GM18499 (cell line): ENCODE measurements around the gene CROT.
"Not testable (repeated sequence)": the region's sequence is repeated elsewhere in the genome, so short reads cannot be mapped to it uniquely, and the experiment has no call there.

Experiments
- ATAC-seq: cut with Tn5 transposase; IDR thresholded peaks from one replicate; pipeline ENCODE4 v1.9.1; 2021; ENCODE audit warnings: moderate number of reproducible peaks; ENCODE audit not compliant: insufficient read depth, unreplicated experiment

Gene CROT, protein sequence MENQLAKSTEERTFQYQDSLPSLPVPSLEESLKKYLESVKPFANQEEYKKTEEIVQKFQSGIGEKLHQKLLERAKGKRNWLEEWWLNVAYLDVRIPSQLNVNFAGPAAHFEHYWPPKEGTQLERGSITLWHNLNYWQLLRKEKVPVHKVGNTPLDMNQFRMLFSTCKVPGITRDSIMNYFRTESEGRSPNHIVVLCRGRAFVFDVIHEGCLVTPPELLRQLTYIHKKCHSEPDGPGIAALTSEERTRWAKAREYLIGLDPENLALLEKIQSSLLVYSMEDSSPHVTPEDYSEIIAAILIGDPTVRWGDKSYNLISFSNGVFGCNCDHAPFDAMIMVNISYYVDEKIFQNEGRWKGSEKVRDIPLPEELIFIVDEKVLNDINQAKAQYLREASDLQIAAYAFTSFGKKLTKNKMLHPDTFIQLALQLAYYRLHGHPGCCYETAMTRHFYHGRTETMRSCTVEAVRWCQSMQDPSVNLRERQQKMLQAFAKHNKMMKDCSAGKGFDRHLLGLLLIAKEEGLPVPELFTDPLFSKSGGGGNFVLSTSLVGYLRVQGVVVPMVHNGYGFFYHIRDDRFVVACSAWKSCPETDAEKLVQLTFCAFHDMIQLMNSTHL

DNA sequence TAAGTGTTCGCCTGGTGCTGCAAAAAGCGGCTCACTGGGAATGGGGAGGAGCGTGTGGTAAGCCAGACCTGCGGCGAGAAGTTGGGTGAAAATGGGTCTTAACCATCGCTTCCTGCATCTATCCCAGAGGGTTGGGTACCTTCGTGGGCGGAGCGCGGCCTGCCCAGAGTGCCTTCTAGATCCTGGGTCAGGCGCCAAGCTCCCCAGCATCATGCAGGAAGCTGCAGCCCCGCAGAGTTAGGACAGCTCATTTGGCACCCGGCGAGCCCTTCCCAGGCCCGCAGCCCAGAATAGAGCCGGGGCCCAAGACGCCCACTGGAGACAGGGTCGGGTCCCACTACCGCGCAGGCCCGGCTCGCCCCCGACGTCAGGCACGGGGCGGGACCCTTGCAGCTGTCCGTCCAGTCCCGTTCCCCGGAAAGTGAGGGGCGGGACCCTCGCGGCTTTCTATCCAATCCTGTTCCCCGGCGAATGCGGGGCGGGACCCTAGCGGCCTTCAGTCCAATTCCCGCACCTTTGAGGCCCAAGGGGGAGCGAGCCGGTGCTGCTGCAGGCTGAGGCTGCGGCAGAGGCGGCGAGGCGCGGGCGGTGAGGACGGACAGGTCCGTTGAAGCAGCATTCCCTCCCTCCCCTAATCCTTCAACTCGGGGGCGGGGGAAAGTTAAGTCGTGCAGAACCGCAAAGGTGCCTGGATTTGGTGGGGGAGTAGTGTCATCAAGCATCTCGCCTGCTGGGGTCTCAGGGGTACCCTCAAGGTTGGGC, at the start of gene CROT:
Gene CROT, plus strand, starts transcription at position 499 of the 762 bp plus-strand sequence. CDS start 3,405 bp downstream, outside the sequence.
- peak; percentile 94 for ATAC-seq

DNA sequence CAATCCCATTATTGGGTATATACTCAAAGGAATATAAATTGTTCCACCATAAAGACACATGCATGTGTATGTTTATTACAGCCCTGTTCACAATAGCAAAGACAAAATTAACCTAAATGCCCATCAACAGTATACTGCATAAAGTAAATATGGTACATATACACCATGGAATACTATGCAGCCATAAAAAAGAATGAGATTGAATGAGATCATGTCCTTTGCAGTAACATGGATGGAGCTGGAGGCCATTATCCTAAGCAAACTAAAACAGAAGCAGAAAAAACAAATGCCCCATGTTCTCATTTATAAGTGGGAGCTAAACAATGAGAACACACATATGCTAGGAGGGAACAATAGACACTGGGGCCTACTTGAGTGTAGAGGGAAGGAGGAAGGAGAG, 44.7 kb upstream of the CROT start:
- ATAC-seq, result no peak

DNA sequence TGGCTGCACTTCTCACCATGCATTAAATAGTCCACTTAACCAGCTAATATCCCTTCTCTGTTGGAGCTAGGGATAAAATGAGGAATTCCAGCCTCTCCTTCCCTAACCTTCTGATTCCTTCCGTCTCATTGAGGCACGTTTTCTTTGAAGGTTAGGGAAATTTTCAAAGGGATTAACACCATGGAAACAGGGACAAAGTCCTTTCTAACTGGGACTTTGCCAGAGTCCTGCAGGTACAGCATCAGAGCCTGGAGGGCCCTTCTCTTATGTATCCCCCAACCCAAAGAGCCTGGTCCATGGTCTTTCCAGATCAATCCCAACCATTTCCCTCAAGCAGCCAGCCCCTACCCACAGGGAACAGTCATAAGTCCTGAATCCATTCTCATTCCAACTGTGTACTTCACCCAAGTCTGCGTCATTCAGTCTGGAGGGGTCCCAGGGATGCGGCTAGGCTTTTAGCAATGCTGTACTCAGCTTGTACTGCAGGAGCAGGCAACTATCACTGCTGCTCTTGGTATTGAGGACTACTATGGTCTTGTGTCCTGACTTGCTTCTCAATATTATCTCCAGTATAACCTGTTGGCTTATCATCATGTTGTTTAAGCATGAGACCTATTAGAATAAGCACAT, 34.6 kb upstream of the CROT start:
- no peak for ATAC-seq

DNA sequence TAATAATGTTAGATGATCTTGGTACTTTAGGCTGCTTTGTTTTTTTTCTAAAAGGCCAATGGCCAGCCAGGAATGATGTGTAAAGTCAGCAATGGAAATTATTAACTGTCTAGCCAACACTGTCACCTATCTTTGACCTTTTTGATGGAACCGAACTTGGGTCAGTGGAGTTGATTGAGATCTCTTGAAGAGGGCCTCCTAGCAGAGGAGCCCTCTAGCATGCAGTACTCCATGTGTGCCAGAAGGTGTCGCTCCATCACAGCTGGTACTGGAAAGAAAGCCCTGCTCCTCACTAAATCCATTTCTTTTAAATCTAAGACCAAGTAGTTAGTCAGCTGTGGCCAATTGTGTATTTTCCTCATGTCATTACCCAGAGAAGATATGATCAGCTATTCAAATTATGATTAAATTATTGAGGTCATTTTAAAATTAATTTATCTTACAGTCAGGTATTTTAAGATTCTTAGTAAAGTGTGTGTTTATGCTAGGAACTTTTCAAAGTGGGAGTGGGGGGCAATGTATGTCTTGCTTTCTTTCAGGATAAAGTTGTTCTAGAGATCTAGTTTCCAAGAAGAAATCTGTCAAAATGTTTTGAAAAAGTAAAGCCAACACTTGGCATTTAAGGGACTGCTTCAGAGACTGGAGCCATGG, 33.1 kb upstream of the CROT start:
- ATAC-seq, result no peak

DNA sequence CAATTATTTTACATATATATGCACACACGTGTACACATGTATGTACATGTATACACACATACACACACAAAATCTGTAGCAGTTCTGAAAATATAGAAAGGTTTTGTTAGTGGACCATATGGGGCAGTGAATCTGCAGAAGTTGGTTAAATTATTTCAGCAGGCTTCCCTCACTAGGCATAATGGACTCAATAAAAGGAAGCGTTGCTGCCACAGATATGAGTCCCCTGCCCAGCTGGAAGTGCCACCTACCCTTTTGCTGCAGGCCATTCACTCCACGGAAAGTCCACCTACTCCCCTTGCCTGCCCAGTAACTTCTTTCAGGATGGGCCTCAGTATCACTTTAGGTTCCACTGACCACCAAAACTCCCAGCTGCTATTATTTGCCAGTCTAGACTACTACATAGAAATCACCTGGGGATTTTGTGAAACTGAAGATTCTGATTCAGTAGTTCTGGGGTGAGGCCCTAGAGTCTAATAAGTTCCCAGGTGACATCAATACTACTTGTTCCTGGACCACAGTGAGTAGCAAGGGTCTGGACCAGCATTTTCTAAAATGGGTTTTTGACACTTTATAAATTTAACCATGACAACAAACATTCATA, 29.3 kb upstream of the CROT start:
- ATAC-seq, result peak; percentile 79

DNA sequence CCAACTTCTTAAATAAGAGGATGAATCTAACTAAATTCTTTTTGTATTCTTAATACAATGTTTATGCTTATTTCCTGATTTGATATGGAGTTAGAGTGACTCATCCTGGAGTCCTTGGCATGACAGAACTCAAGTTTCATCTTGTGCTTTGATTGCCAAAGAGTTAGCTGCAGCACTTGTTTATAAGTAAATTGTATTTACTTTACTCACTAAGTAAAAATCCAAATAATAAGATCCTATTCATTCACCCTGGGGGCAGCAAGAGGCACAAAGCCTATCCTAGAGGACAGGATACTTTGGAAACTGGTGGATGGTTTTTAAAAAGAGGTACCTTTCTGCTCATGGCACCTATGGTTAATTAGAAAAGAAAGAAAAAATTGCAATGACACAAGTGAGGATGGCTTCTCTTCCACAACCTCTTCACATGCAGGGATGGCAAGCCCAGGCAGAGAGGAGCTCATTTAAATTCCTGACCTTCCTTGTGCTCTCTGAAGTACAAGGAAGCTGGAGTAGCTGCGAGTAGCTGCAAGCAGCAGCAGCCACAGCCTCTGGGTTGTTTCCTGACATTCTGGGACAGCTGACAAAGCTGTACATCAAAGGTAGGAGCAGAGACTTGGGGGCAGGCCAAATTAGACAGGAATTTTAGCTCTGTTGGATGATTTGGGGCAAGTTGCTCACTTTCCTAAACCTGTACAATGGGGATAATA, 28.5 kb upstream of the CROT start:
- no peak for ATAC-seq

DNA sequence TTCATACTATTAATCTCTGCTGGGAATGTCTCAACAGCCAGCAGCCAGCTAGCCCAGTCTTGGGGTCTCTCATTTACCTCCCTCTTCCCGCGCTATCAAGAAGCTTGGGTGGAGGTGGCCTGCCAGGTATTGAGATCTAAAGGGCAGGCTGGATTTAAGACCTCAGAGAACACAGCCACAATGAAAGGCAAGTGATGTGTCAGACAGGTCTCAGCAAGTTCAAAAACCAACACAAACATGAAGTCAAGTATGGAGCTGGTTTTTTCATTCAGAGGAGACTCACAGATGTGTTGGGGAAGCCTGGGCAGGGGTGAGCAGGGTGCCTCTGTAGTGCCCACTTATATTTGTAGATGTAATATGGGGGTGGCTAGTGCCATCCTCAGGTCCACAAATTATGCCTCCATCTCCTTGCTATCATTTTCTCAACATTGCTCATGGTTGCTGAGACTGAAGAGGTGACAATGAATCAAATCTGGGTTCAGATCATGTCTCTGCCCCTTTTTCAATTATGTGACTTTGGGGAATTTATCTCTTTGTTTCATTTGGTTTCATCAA, 27.7 kb upstream of the CROT start:
- no peak for ATAC-seq

DNA sequence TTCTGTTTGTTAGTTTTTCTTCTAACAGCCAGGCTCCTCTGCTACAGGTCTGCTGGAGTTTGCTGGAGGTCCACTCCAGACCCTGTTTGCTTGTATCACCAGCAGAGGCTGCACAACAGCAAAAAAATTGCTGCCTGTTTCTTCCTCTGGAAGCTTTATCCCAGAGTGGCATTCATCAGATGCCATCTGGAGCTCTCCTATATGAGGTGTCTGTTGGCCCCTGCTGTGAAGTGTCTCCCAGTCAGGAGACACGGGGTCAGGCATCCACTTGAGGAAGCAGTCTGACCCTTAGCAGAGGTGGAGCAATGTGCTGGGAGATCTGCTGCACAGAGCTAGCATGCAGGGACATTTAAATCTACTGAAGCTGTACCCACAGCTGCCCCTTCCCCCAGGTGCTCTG, 26.7 kb upstream of the CROT start:
- no peak for ATAC-seq

DNA sequence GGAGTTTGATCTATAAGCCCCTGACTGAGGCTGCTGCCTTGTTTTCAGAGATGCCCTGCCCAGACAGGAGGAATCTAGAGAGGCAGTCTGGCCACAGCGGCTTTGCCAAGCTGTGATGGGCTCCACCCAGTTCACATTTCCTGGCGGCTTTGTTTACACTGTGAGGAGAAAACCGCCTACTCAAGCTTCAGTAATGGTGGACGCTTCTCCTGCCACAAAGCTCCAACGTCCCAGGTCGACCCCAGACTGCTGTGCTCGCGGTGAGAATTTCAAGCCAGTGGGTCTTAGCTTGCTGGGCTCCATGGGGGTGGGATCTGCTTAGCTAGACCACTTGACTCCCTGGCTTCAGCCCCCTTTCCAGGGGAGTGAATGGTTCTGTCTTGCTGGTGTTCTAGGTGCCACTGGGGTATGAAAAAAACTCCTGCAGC, 26.3 kb upstream of the CROT start:
- not testable (repeated sequence) for ATAC-seq

DNA sequence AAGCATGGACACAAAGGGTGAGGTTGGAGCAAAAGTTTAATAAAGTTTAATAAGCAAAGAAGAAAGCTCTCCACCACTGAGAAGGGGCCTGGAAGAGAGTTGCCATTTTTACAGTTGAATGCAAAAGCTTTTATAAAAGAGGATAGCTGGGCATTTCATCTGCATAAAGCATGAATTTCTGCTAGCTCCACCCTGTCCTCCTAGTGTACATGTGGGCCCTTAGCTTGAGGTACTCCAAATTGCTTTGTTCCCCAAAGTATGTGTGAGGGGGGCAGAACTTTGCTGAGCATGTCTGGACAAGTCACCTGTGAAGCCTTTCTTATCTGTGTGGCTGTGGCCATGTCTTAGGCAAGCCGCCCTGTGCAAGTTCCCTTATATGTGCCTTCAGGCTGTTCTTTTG, 22.6 kb upstream of the CROT start:
- ATAC-seq, result no peak

DNA sequence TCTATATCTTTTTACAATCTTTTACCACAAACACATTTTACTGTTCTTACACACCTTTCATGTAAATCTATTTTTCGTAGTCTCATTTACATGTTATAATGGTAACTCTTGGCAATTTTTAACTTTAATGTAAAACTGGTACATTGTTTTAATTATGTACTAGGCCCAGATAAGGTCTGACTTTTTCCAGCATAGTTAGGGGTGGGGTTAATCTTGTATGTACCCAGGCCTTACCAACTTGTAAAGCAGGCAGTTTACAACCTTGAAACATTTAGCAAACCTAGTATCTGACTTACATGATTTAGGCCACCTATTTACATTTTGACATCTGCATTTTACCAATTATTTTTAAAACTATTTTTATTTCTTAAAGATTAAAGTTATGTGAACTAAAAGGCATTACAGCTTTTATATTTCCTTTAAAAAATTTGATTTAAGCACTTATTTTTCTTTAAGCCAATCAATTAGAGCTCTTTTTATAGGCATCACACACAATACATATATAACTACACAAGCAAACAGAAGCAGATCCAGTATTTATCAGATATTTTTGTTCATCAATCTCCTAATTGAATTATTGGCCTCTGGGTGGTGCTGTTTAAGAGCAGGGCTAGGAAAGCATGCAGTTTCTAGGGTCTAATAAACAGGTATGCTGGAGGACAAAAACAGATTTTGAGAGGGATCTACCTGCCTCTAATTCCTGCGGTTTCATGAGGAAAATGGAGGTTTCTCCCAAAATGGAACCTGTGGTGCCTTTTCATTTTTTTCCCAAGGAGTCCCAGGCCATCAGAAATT, 19.7 kb upstream of the CROT start:
- no peak for ATAC-seq

DNA sequence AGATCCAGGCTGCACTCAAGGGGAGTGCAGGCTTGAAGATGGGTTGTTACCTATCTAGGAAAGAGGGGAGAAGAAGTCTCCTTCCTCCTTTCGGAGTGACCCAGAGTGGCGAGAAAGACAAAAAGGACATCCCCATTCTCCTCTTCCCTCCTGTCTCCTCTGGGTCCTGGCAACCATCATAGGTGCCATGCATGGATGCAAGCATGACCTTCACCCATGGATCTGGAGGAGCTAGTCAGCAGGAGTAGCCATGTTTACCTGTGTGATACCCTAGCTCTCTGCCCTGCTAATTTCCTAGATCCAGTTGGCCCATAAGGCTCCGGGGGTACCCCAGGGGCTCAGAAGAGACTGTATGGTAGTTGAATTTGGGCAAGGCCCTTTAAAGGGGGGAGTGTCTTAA, 17.2 kb upstream of the CROT start:
- no peak for ATAC-seq

DNA sequence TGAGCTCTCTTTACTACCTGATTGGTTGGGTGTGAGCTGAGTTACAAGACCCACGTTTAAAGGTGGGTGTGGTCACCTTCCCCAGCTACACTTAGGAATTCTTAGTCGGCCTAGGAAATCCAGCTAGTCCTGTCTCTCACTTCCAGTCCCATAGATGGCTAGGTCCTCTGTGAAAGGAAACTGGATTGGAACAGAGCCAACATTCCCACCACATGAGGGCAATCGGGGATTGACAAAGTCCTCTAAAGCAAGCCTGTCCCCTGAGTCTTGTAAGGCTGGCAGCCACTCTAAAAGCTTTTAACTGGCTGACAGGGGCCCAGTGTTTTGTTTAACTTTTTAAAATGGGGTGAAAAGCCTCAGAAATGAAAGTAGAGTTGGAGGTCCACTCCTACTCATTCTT, 15.1 kb upstream of the CROT start:
- ATAC-seq, result no peak

DNA sequence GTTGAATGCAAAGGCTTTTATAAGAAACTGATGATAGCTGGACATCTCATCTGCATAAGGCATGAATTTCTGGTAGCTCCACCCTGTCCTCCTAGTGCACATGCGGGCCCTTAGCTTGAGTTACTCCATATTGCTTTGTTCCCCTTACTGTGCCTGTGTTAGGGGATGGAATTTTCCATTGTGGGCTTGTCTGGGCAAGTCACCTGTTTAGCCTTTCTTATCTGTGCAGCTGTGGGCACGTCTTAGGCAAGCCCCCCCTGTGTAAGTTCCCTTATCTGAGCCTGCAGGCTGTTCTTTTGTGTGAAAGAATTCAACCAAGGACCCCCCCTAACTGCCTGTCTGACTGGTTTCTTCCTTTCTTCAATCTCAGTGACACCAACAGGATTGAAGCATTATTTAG, 14.5 kb upstream of the CROT start:
- no peak for ATAC-seq

DNA sequence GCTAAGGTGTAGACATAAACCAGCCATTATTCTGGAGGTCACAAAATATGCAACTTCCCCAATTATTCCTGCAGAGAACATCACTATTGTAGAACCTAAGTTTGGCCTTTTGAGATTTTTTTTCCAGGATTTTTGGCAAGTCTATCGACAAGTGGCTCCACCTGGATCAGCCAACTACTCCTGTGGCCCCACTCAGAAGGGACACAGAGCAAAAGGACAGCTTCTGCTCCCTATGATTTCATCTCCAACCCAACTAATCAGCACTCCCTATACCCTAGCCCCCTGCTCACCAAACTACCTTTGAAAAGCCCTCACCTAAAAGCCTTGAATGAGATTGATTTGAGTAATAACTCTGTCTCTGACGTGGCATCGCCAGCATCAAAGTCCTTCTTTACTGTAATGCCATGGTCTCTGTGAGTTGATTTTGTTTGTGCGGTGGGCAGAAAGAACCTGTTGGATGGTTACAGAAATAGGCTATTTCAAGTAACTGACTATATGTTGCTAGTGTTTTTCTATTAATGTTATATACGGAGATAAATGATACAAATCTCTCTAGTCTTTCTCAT, 13.7 kb upstream of the CROT start:
- ATAC-seq, result no peak

DNA sequence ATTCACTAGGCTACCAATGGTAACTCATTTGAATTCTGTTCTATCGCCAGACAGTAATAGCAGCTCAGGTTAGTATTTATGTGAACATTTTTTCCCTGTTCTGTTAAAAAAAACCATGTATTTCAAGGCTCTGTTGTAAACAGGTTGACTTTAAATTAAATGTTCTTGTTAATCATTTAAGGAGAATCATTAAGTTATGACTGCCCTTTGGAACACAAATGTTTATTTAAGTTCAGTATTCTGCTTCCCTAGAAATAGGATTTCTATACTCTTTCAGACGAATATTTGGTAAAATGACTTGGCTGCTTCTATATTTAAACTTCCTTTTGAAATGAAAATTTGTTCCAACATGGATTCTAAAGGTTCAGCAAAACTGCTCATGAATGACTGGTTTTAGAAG, 13.1 kb upstream of the CROT start:
- no peak for ATAC-seq

DNA sequence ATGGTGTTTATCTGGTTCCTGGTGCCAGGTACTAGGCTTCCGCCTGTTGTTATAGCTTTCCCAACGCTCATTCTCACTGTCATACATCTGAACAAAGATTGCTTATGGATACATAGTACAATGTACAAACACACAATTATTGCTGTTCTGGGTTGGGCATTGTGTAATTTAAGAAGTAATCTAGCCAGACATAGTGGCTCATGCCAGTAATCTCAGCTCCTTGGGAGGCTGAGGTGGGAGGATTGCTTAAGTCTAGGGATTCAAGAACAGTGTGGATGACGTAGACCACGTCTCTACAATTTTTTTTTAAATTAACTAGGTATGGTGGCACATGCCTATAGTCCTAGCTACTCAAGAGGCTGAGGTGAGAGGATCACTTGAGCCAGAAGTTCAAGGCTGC, 9.3 kb upstream of the CROT start:
- ATAC-seq, result no peak

DNA sequence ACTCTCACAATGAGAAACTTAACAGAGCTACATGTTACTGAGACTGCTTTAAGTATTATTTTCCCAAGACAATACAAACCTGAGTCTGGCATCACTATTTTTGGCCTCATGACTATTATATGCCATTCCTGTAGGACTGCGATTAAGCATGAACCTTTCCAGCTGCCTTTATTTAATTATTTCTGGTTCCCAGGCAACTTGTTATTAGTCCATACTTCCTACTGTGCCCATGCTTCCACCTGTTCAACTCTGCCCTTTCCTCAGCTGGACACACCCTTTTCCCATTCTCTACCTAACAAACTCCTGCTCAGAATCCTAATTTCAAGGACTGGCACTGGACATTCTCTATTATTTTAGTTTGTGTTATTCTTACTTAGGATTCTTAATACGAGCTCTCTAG, 8.1 kb upstream of the CROT start:
- no peak for ATAC-seq
